ENCODE results near the gene ACTL6B. TPM values are rescaled to one million over a fixed set of nuclear protein-coding genes. Genes with fewer than 3 reads are reported as not detected.

Gene ACTL6B
- polyA plus RNA-seq, 1 of the 3 experiments (the other 2 are of a cell fraction), result 0.67 TPM

- no peak for DNase-seq
- H3K27me3 ChIP-seq (ENCODE audit: insufficient read depth), result no peaks in the 10 kb centered on the region
- no peaks in the 10 kb centered on the region for H3K9me2 ChIP-seq
- no peak overlapping the region for H3K27ac ChIP-seq (ENCODE audit: low read depth in 2 of 2, low read length in 1 of 2)
- H4K20me1 ChIP-seq (ENCODE audit: insufficient read depth), result no peaks in the 10 kb centered on the region
- H3K9ac ChIP-seq, result no peak overlapping the region
- no peaks in the 10 kb centered on the region for H3K9me3 ChIP-seq
- H3K79me2 ChIP-seq (ENCODE audit: insufficient read depth), result no peaks in the 10 kb centered on the region
- no peak for TF ChIP-seq POLR2AphosphoS5 (IDR thresholded peaks at IDR 0.05; ENCODE audit: low read depth, low read length)
- no peak for TF ChIP-seq GATA2 (CRISPR knock-in tag; IDR thresholded peaks at IDR 0.05)
- no peak for TF ChIP-seq YY1 (IDR thresholded peaks at IDR 0.05; ENCODE audit: low read depth)
- TF ChIP-seq MAX (IDR thresholded peaks at IDR 0.05; ENCODE audit: low read depth), result no peak
- TF ChIP-seq USF1 (IDR thresholded peaks at IDR 0.05; ENCODE audit: borderline replicate concordance, low read depth), result no peak
- no peaks in the 10 kb centered on the region for H3K36me3 ChIP-seq (replicated peaks in 1 of 2; ENCODE audit: control insufficient read depth in 1 of 2, insufficient read depth in 2 of 2, low read length in 1 of 2)
- H3F3A ChIP-seq (replicated peaks; ENCODE audit: insufficient read depth), result peaks cover 7% of the 10 kb centered on the region
- H3K4me1 ChIP-seq (ENCODE audit: control insufficient read depth in 1 of 2, insufficient read depth in 2 of 2, low read depth in 1 of 2, low read length in 1 of 2), result peaks cover 0 to 10% of the 10 kb centered on the region in 2 experiments; a peak in 1 of 4 replicates
- ChIA-PET POLR2A (interaction anchor here (1.8 kb wide), 1 partner anchor 11 kb away, joined by 7 read pairs; the partner anchor contains the start of gene MOSPD3), CTCF (interaction anchor here (0.7 to 7.2 kb wide), 8 partner anchors 9 to 71 kb away, joined by 3 to 70 read pairs (median 4); partner anchors contain the start of gene MOSPD3)
- no peak overlapping the region for H3K4me3 ChIP-seq (ENCODE audit: low read depth in 2 of 2, low read length in 1 of 2)
- H3K4me2 ChIP-seq, result no peak overlapping the region
- WGBS (ENCODE audit: low lambda C conversion rate), result 84% methylated on average over 15 of the region's 15 CpGs
- no peak overlapping the region for H2AFZ ChIP-seq (ENCODE audit: low read depth)
Measured at GRCh38 chr7:100623951-100624824, 32.1 kb downstream of the ACTL6B start.

GRCh38 chr7:100621554-100621953, 34.7 kb downstream of the ACTL6B start:
- DNase-seq, result no peak
- Histone ChIP-seq H3K36me3 (replicated peaks in 1 of 2; ENCODE audit: control insufficient read depth in 1 of 2, insufficient read depth in 2 of 2, low read length in 1 of 2) (no peaks in the 10 kb centered on the region), H3K4me2 (no peak overlapping the region), H3K79me2 (ENCODE audit: insufficient read depth) (no peaks in the 10 kb centered on the region), H3K4me3 (ENCODE audit: low read depth in 2 of 2, low read length in 1 of 2) (no peak overlapping the region), H3K9ac (no peak overlapping the region), H3K9me2 (no peaks in the 10 kb centered on the region), H2AFZ (ENCODE audit: low read depth) (no peak overlapping the region), H3K4me1 (ENCODE audit: control insufficient read depth in 1 of 2, insufficient read depth in 2 of 2, low read depth in 1 of 2, low read length in 1 of 2) (peaks cover 0 to 3% of the 10 kb centered on the region in 2 experiments; a peak in 1 of 4 replicates), H3K27me3 (ENCODE audit: insufficient read depth) (no peaks in the 10 kb centered on the region), H4K20me1 (ENCODE audit: insufficient read depth) (no peaks in the 10 kb centered on the region), H3K9me3 (no peaks in the 10 kb centered on the region), H3F3A (replicated peaks; ENCODE audit: insufficient read depth) (peaks cover 10% of the 10 kb centered on the region), H3K27ac (ENCODE audit: low read depth in 2 of 2, low read length in 1 of 2) (no peak overlapping the region)
- ChIA-PET CTCF (interaction anchor here (0.8 to 2.6 kb wide), 5 partner anchors 8 to 84 kb away, joined by 5 to 10 read pairs (median 6); partner anchors contain the start of genes MOSPD3 and POP7), POLR2A (no interaction called here)
- 78% methylated on average over 8 of the region's 8 CpGs for WGBS (ENCODE audit: low lambda C conversion rate)
- TF ChIP-seq IRF3 (IDR thresholded peaks at IDR 0.05; ENCODE audit: low read depth, low read length), result no peak
- no peak for TF ChIP-seq RCOR1 (IDR thresholded peaks at IDR 0.05; ENCODE audit: low read length)
- TF ChIP-seq EZH2phosphoT487 (IDR thresholded peaks at IDR 0.05; ENCODE audit: borderline replicate concordance, low read depth), result no peak
- no peak for TF ChIP-seq MXI1 (IDR thresholded peaks at IDR 0.05; ENCODE audit: low read depth, low read length)
- TF ChIP-seq TCF12 (IDR thresholded peaks at IDR 0.05), result no peak
